DMS 273 treated with DMSO at 0.1 percent for 48 hours (cell line): ENCODE data around the gene XRCC5.
"Not testable (repeated sequence)": the region's sequence is repeated elsewhere in the genome, so short reads cannot be mapped to it uniquely, and the experiment has no call there.

Source experiments
- DNase-seq: peaks from one replicate; lab custom pipeline; 2025; lab: John Stamatoyannopoulos, UW

XRCC5 gene

GRCh38 chr2:216201692-216202306 lies 92.7 kb downstream of the XRCC5 start:
- no peak for DNase-seq

- DNase-seq: no peak
Measured at GRCh38 chr2:216202626-216203250, 93.6 kb downstream of the XRCC5 start.

- no peak for DNase-seq
Measured at GRCh38 chr2:216205486-216205885, 96.3 kb downstream of the XRCC5 start.

GRCh38 chr2:216206041-216206703 lies 97.0 kb downstream of the XRCC5 start:
- DNase-seq: no peak

GRCh38 chr2:216206821-216207220 lies 97.7 kb downstream of the XRCC5 start:
- DNase-seq: no peak

GRCh38 chr2:216208661-216209060 lies 99.5 kb downstream of the XRCC5 start:
- DNase-seq: not testable (repeated sequence)

GRCh38 chr2:216210701-216211540 lies 101.8 kb downstream of the XRCC5 start:
- DNase-seq: no peak

GRCh38 chr2:216211614-216212145 lies 102.5 kb downstream of the XRCC5 start:
- DNase-seq: no peak

GRCh38 chr2:216214768-216215167 lies 105.6 kb downstream of the XRCC5 start:
- no peak for DNase-seq

- no peak for DNase-seq
Measured at GRCh38 chr2:216215658-216216390, 106.7 kb downstream of the XRCC5 start.

- DNase-seq: no peak
Measured at GRCh38 chr2:216216951-216217903, 108.1 kb downstream of the XRCC5 start.

GRCh38 chr2:216217904-216218260 lies 108.7 kb downstream of the XRCC5 start:
- no peak for DNase-seq

GRCh38 chr2:216219861-216220260 lies 110.7 kb downstream of the XRCC5 start:
- DNase-seq: no peak

- DNase-seq: no peak
Measured at GRCh38 chr2:216220976-216221375, 111.8 kb downstream of the XRCC5 start.

GRCh38 chr2:216221811-216222210 lies 112.7 kb downstream of the XRCC5 start:
- DNase-seq: no peak

- DNase-seq: no peak
Measured at GRCh38 chr2:216222650-216223352, 113.7 kb downstream of the XRCC5 start.

- DNase-seq: no peak
Measured at GRCh38 chr2:216224388-216224787, 115.2 kb downstream of the XRCC5 start.

- no peak for DNase-seq
Measured at GRCh38 chr2:216229277-216229914, 120.2 kb downstream of the XRCC5 start.

GRCh38 chr2:216231867-216232266 lies 122.7 kb downstream of the XRCC5 start:
- no peak for DNase-seq
